GM12878 (cell line): ENCODE results near the gene CATSPER1. TPM values are rescaled to one million over a fixed set of nuclear protein-coding genes. Genes with fewer than 3 reads are reported as not detected.

Experiments
- ATAC-seq: fragments of 200-7000 bp; cut with Tn5 transposase; 3 replicates; pipeline ENCODE4 v1.9.1; 2020; ENCODE audit warnings: mild to moderate bottlenecking, moderate library complexity
- BruUV-seq: library from RNA; stranded (reverse); fragments of 400-500 nt; replicated peaks from 2 replicates; lab custom pipeline; 2021; lab: Mats Ljungman, UMichigan
- CTCF ChIA-PET: fragments of 300-600 bp; sonication (Branson Sonifier 250); formaldehyde crosslinking; extraction: SDS; loops from one replicate; lab custom pipeline; 2021; ENCODE audit warnings: inconsistent platforms; lab: Yijun Ruan, JAX
- POLR2A ChIA-PET: fragments of 350-600 bp; formaldehyde crosslinking; extraction: SDS; loops from one replicate; lab custom pipeline; 2021; ENCODE audit warnings: inconsistent platforms; lab: Charles Lee
- RAD21 ChIA-PET: fragments of 300-600 bp; sonication (Branson Sonifier 250); formaldehyde crosslinking; loops from one replicate; lab custom pipeline; 2023; ENCODE audit warnings: antibody characterized with exemption; ENCODE audit not compliant: unreplicated experiment; lab: Charles Lee
- SMC1A ChIA-PET: fragments of 300-600 bp; sonication (Branson Sonifier 250); formaldehyde crosslinking; loops from one replicate; lab custom pipeline; 2023; ENCODE audit not compliant: unreplicated experiment, uncharacterized antibody; lab: Charles Lee
- DNase-seq: peaks from one replicate; pipeline ENCODE4 v3.0.0-alpha.2; 2011; ENCODE audit warnings: low read depth, low spot score
- FAIRE-seq: peaks from 3 replicates; lab custom pipeline; 2011; peaks lifted over from hg19 to GRCh38; lab: Jason Lieb, UNC
- H2AFZ ChIP-seq: 2 replicates; pipeline ENCODE4 v1.6.0; 2011; ENCODE audit warnings: low read depth, low read length, control low read depth; ENCODE audit not compliant: control insufficient read depth
- H3K27ac ChIP-seq: 2 replicates; pipeline ENCODE4 v1.5.1; 2011; ENCODE audit warnings: control low read depth; ENCODE audit not compliant: control insufficient read depth, insufficient read depth
- H3K27me3 ChIP-seq, 2 experiments: replicated peaks in 1 of 2; 2 replicates each; pipeline versions ENCODE4 v1.6.0 to v1.6.1; 2011; ENCODE audit warnings: low read length in 1 of 2; ENCODE audit not compliant: control insufficient read depth in 2 of 2, insufficient read depth in 2 of 2
- H3K36me3 ChIP-seq, 2 experiments: 2 replicates each; pipeline ENCODE4 v1.5.1; 2011; ENCODE audit warnings: low read length in 1 of 2; ENCODE audit not compliant: control insufficient read depth in 2 of 2, insufficient read depth in 2 of 2
- H3K4me1 ChIP-seq: 2 replicates; pipeline ENCODE4 v1.6.1; 2011; ENCODE audit warnings: mild to moderate bottlenecking, low read length, moderate library complexity, mixed read lengths; ENCODE audit not compliant: control insufficient read depth, insufficient read depth
- H3K4me2 ChIP-seq: 2 replicates; pipeline ENCODE4 v1.6.0; 2011; ENCODE audit warnings: control low read depth; ENCODE audit not compliant: control insufficient read depth, insufficient read depth
- H3K4me3 ChIP-seq: fragments of 200-600 bp; sonication (generic); 2 replicates; pipeline ENCODE4 v1.5.1; 2016
- H3K79me2 ChIP-seq: 2 replicates; pipeline ENCODE4 v1.6.0; 2011; ENCODE audit warnings: low read length; ENCODE audit not compliant: control insufficient read depth, insufficient read depth
- H3K9ac ChIP-seq: 2 replicates; pipeline ENCODE4 v1.8.0; 2011; ENCODE audit warnings: low read length, control low read depth, mixed read lengths; ENCODE audit not compliant: control insufficient read depth, insufficient read depth
- H3K9me3 ChIP-seq: replicated peaks from 3 replicates; pipeline ENCODE4 v1.5.1; 2011; ENCODE audit warnings: mild to moderate bottlenecking, low read length; ENCODE audit not compliant: control insufficient read depth, insufficient read depth
- H4K20me1 ChIP-seq: 2 replicates; pipeline ENCODE4 v1.6.0; 2011; ENCODE audit not compliant: control insufficient read depth, insufficient read depth
- BHLHE40 ChIP-seq, 2 experiments: fragments of 450-650 bp in 1 of 2; IDR thresholded peaks; 2 replicates each; pipeline ENCODE4 v1.6.1; 2011 to 2017; ENCODE audit warnings: low read depth in 2 of 2, borderline replicate concordance in 1 of 2, improper control_type of control experiment in 1 of 2, low read length in 1 of 2, mild to moderate bottlenecking in 1 of 2
- BMI1 ChIP-seq: fragments of 450-650 bp; IDR thresholded peaks from 2 replicates; pipeline ENCODE4 v1.6.1; 2016; ENCODE audit warnings: mild to moderate bottlenecking, moderate library complexity, borderline replicate concordance
- GATAD2B ChIP-seq: fragments of 450-650 bp; conservative IDR thresholded peaks from 2 replicates; pipeline ENCODE4 v1.6.1; 2017; ENCODE audit warnings: low read depth, mild to moderate bottlenecking, moderate library complexity
- NFYB ChIP-seq: IDR thresholded peaks from 2 replicates; pipeline ENCODE4 v1.6.1; 2011; ENCODE audit warnings: low read depth, mild to moderate bottlenecking, low read length, improper control_type of control experiment, moderate library complexity; ENCODE audit not compliant: insufficient read depth
- PKNOX1 ChIP-seq: fragments of 450-650 bp; IDR thresholded peaks from 2 replicates; pipeline ENCODE4 v1.6.1; 2016; ENCODE audit warnings: mild to moderate bottlenecking
- POLR2A ChIP-seq: IDR thresholded peaks from 2 replicates; pipeline ENCODE4 v1.6.1; 2011; ENCODE audit warnings: low read depth, mild to moderate bottlenecking, low read length
- RAD21 ChIP-seq: IDR thresholded peaks from 2 replicates; pipeline ENCODE4 v1.6.1; 2011; ENCODE audit warnings: mild to moderate bottlenecking, low read depth, low read length, moderate library complexity; ENCODE audit not compliant: insufficient read depth
- RAD51 ChIP-seq: fragments of 450-650 bp; IDR thresholded peaks from 2 replicates; pipeline ENCODE4 v1.6.1; 2016; ENCODE audit warnings: moderate library complexity, mild to moderate bottlenecking, inconsistent platforms
- TCF3 ChIP-seq: IDR thresholded peaks from 2 replicates; pipeline ENCODE4 v1.6.1; 2012; ENCODE audit warnings: low read depth, mild to moderate bottlenecking, low read length, borderline replicate concordance; ENCODE audit not compliant: insufficient read depth
- WGBS: methylation state at CpG from one replicate; pipeline ENCODE4 v1.1.6; 2016; ENCODE audit warnings: low lambda C conversion rate; ENCODE audit not compliant: insufficient replicate concordance, insufficient coverage; ENCODE audit errors: missing lambda C conversion rate; 5-methylcytosine and 5-hydroxymethylcytosine counted together
- in situ Hi-C: fragments of 300-500 bp; cut with MboI; formaldehyde crosslinking; loops from 9 replicates; pipeline ENCODE4 v1.14.3; 2018; ENCODE audit warnings: mixed read lengths
- intact Hi-C: fragments of 100-400 bp; cut with micrococcal nuclease; formaldehyde crosslinking; loops from one replicate; pipeline ENCODE4 v1.14.2; 2022; ENCODE audit not compliant: unreplicated experiment
- polyA plus RNA-seq, 11 experiments: library from polyadenylated mRNA; depleted of rRNA in 4 of 11; unstranded in 6 of 11; stranded (reverse) in 5 of 11; fragments of >200 nt; fragmentation: Nextera tagmentation in 4 of 11; fragmentation: Illumina TruSeq in 1 of 11; extraction: Ambion mirVana in 4 of 11; extraction: Trizol in 1 of 11; gene quantifications; 1 replicate in 1 of 11; 2 replicates in 10 of 11; pipeline versions ENCODE4 v1.2.1 to v1.2.3, GENCODE V29; 2011 to 2016; ENCODE audit warnings: inconsistent platforms in 2 of 11, missing spikeins in 2 of 11, low read depth in 1 of 11
- total RNA-seq, 4 experiments: library from RNA; depleted of rRNA in 3 of 4; stranded (reverse); fragments of >200 nt in 3 of 4; fragmentation: Illumina TruSeq in 1 of 4; extraction: Trizol in 1 of 4; gene quantifications; 2 replicates each; pipeline versions ENCODE4 v1.2.1 to v1.2.3, GENCODE V29; 2013 to 2021
- TF ChIP-seq, protein P1 (sequence below): fragments of 450-650 bp; IDR thresholded peaks from 2 replicates; pipeline ENCODE4 v1.6.1; 2017; ENCODE audit warnings: borderline replicate concordance

The CATSPER1 gene
- total and polyA plus RNA-seq, 10 of the 15 experiments (the other 5 are each of a cell fraction or from before 2014, with no cell fraction given), result 0.02 to 0.05 TPM; not detected in 8

GRCh38 chr11:65976216-65977176, 49.8 kb downstream of the CATSPER1 start:
- WGBS, result 91% methylated on average over 43 of the region's 43 CpGs
- no peak for ATAC-seq
- no peak overlapping the region for H3K9ac ChIP-seq
- no peak overlapping the region for H3K4me2 ChIP-seq
- H3K36me3 ChIP-seq, result peaks cover 8 to 20% of the 10 kb centered on the region in 2 experiments; a peak in 3 of 4 replicates
- RAD21 ChIA-PET, result no interaction called here
- SMC1A ChIA-PET, result no interaction called here
- H4K20me1 ChIP-seq, result no peaks in the 10 kb centered on the region
- no peaks in the 10 kb centered on the region for H3K9me3 ChIP-seq
- no peaks in the 10 kb centered on the region for H3K27me3 ChIP-seq
- BruUV-seq, result no TSS peak
- CTCF ChIA-PET, result interaction anchor here (0.6 kb wide), 1 partner anchor 92 kb away, joined by 3 read pairs; no protein-coding TSS in a partner anchor
- H3K27ac ChIP-seq, result no peak overlapping the region
- in situ Hi-C loops (no loop called here), intact Hi-C loops (no loop called here)
- no peaks in the 10 kb centered on the region for H3K4me1 ChIP-seq
- no peak overlapping the region for H2AFZ ChIP-seq
- H3K79me2 ChIP-seq, result no peaks in the 10 kb centered on the region
- no peak for DNase-seq
- H3K4me3 ChIP-seq, result no peak overlapping the region
- FAIRE-seq, result no peak
- TF ChIP-seq RAD51, result no peak
- no peak for TF ChIP-seq GATAD2B
- TF ChIP-seq POLR2A, result peak; percentile 31; the same call in 1 of the 2 replicates
- POLR2A ChIA-PET, result interaction anchor here (0.6 kb wide), 1 partner anchor 21 kb away, joined by 3 read pairs; no protein-coding TSS in a partner anchor

DNA sequence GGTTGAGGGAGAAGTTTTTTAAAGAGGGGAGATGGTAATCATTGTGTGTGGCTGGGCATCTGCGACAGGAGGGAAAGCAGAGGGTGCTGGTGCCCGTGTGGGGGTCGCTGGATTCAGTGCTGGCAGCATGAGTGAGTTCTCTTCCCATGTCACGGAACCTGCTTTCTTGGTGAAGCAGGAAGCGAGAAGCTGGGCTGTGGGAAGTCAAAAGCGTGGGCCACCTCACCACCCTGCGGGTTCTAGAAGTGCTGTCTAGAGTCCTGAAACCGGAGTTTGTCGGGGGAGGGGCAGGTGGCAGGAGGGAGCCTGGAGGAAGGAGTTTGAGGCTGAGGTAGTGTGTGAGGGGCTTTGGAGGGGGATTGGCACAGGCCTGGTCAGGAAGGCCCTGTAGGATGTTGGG, 50.5 kb downstream of the CATSPER1 start:
- no peak for DNase-seq
- CTCF ChIA-PET, result no interaction called here
- no peak for TF ChIP-seq BMI1
- TF ChIP-seq TCF3, result no peak
- no peak for TF ChIP-seq BHLHE40 (IDR thresholded peaks at IDR 0.05; ENCODE audit: borderline replicate concordance in 1 of 2, low read depth in 2 of 2, low read length in 1 of 2)
- no peak for TF ChIP-seq RAD21
- TF ChIP-seq, protein P1, sequence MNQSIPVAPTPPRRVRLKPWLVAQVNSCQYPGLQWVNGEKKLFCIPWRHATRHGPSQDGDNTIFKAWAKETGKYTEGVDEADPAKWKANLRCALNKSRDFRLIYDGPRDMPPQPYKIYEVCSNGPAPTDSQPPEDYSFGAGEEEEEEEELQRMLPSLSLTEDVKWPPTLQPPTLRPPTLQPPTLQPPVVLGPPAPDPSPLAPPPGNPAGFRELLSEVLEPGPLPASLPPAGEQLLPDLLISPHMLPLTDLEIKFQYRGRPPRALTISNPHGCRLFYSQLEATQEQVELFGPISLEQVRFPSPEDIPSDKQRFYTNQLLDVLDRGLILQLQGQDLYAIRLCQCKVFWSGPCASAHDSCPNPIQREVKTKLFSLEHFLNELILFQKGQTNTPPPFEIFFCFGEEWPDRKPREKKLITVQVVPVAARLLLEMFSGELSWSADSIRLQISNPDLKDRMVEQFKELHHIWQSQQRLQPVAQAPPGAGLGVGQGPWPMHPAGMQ, result no peak
- no peak for TF ChIP-seq NFYB
- no peak for TF ChIP-seq PKNOX1

More for the DNA sequence above, 50.5 kb downstream of the CATSPER1 start:
- Histone ChIP-seq H3K9ac (no peak overlapping the region), H3K27me3 (no peaks in the 10 kb centered on the region), H2AFZ (no peak overlapping the region), H3K79me2 (no peaks in the 10 kb centered on the region), H4K20me1 (no peaks in the 10 kb centered on the region), H3K4me3 (no peak overlapping the region), H3K9me3 (no peaks in the 10 kb centered on the region), H3K4me1 (no peaks in the 10 kb centered on the region), H3K36me3 (peaks cover 8 to 20% of the 10 kb centered on the region in 2 experiments; a peak in 3 of 4 replicates), H3K4me2 (no peak overlapping the region), H3K27ac (no peak overlapping the region)
- ATAC-seq, result no peak
- no peak for FAIRE-seq
- ChIA-PET RAD21 (interaction anchor here (0.6 kb wide), 1 partner anchor 283 kb away, joined by 4 read pairs; no protein-coding TSS in a partner anchor), SMC1A (no interaction called here), POLR2A (interaction anchor here (0.6 kb wide), 1 partner anchor 21 kb away, joined by 3 read pairs; no protein-coding TSS in a partner anchor)
- in situ Hi-C loops, result no loop called here
- WGBS, result 100% methylated on average over 9 of the region's 9 CpGs
- no TSS peak for BruUV-seq
- intact Hi-C loops, result no loop called here
